GM10248 (cell line): ENCODE results near the gene LRP8.

Experiments
- CTCF ChIA-PET: fragments of 300-600 bp; sonication (Branson Sonifier 250); formaldehyde crosslinking; extraction: SDS; loops from one replicate; lab custom pipeline; 2021; ENCODE audit warnings: antibody characterized with exemption; lab: Yijun Ruan, JAX
- POLR2A ChIA-PET: fragments of 350-650 bp; sonication (Branson Sonifier 250); formaldehyde crosslinking; extraction: SDS; loops from one replicate; lab custom pipeline; 2020; ENCODE audit warnings: antibody characterized with exemption; lab: Yijun Ruan, JAX
- DNase-seq: peaks from one replicate; pipeline ENCODE4 v3.0.0; 2012; ENCODE audit errors: extremely low spot score
- TF ChIP-seq, protein P1 (sequence below): IDR thresholded peaks from 2 replicates; pipeline ENCODE4 v1.5.1; 2012; ENCODE audit warnings: mild to moderate bottlenecking, low read depth; ENCODE audit errors: extremely low read depth, missing control alignments, control extremely low read depth

Gene LRP8

DNA sequence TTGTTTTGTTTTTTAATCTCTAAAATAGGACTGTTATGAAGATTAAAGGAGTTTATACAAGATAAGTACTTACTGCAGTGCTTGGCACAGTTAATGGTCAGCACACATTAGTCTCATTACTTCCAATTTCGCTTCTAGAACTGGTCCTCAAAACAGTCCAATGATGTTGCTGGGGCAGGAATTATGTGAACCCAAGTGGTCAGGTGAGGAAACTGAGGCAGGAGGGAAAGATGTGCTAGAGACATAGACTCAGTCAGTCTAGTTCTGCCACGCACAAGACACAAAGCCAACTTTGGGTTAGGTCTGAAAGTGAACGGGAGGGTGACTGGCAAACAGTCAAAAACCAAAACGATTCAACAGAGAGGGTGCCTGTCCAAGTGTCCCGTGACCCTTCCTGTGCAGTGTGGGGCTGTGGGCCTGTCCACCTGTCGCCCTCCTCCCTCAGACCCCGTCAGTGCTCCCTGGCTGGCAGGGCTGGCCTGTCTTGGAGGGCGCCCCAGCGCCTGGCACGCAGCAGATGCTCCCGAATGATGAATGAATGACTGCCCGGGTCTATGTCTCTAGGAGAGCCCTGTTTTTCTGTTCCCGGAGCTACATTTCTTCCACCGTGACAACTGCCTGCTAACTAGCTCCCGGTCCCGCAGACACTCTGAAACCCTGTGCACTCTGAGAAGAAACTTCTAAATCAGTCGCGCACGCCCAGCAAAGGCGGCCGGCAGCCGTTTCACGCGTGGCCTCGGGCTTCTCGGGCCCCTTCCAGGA is 2.4 kb downstream of the LRP8 start:
- TF ChIP-seq, protein P1, sequence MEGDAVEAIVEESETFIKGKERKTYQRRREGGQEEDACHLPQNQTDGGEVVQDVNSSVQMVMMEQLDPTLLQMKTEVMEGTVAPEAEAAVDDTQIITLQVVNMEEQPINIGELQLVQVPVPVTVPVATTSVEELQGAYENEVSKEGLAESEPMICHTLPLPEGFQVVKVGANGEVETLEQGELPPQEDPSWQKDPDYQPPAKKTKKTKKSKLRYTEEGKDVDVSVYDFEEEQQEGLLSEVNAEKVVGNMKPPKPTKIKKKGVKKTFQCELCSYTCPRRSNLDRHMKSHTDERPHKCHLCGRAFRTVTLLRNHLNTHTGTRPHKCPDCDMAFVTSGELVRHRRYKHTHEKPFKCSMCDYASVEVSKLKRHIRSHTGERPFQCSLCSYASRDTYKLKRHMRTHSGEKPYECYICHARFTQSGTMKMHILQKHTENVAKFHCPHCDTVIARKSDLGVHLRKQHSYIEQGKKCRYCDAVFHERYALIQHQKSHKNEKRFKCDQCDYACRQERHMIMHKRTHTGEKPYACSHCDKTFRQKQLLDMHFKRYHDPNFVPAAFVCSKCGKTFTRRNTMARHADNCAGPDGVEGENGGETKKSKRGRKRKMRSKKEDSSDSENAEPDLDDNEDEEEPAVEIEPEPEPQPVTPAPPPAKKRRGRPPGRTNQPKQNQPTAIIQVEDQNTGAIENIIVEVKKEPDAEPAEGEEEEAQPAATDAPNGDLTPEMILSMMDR, result no peak
- no peak for DNase-seq
- ChIA-PET CTCF (interaction anchor here (0.9 to 1.8 kb wide), 6 partner anchors 10 to 43 kb away, joined by 3 to 5 read pairs (median 4); no protein-coding TSS in a partner anchor), POLR2A (interaction anchor here (1.0 kb wide), 1 partner anchor 8 kb away, joined by 4 read pairs; no protein-coding TSS in a partner anchor)

DNA sequence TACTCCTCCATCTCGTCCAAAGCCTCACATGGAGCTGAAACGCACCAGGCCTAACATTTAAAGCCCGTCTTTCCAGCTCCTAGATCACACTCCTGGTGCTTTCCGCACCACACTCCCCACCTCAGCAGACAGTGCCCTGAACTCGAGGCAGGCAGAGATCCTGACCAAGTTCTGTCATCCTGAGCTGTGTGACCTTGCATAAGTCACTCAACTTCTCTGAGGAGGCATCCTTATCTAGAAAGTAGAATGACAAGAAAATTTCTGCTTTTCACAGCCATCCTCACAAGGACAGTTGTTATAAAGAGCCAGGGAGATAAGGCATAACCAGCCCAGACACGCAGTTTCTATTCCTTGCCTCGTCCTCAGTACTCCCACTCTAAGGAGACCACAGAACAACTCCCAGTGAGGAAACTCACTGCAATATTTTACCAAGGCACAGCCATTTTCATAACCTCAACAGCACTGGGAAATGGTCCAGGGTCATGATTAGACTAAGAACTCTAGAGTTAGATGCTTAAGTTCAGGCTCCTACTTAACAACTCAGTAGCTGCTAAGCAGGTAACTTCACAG is 3.1 kb downstream of the LRP8 start:
- POLR2A ChIA-PET, result no interaction called here

DNA sequence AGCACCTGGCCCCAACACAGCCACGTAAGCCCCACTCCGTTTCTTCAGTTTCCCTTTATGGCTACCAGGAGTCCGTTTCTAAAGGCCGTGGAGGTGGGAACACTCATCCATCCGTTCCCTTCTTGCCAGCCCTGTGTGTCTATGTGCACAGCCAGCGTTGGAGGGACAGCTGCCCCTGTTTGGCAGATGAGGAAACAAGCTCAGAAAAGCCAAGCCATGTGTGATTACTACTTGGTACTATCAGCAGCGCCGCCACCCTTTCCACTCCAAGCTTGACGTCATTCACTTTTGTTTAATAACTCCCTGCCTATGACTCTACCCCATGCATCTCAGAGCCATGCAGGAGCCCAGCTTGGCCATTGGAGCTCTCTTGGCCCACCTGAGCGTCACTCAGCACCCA is 3.5 kb downstream of the LRP8 start:
- CTCF ChIA-PET, result interaction anchor here (0.7 to 1.8 kb wide), 4 partner anchors 21 to 46 kb away, joined by 3 to 5 read pairs (median 3); no protein-coding TSS in a partner anchor
- TF ChIP-seq, protein P1, result no peak
- DNase-seq, result no peak
- POLR2A ChIA-PET, result no interaction called here

More for the DNA sequence above, 3.1 kb downstream of the LRP8 start:
- no peak for DNase-seq
- TF ChIP-seq, protein P1, result no peak
- CTCF ChIA-PET, result interaction anchor here (0.7 to 1.8 kb wide), 5 partner anchors 20 to 46 kb away, joined by 3 to 5 read pairs (median 3); no protein-coding TSS in a partner anchor

DNA sequence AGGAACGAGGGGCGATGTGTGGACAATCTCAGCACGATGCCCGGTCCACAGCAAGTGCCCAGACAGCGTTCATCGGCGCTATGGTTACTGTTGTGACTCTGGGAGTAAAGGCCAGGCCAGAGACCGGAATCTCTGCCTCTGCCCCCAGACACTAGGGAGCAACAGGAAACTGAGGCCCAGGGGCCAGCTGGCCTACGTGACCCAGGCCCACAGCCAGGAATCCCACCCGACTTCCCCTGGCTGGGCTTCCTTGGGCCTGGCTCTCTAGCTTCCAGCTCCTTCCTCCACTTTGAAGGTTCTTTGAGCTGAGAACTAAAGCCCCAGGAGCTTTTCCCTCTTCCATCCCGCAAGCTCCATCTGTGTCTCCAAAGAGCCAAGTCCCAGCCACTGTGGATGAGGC is 4.6 kb downstream of the LRP8 start:
- TF ChIP-seq, protein P1, result no peak
- ChIA-PET CTCF (interaction anchor here (0.7 to 1.8 kb wide), 3 partner anchors 12 to 28 kb away, joined by 3 to 5 read pairs (median 3); no protein-coding TSS in a partner anchor), POLR2A (no interaction called here)
- DNase-seq, result no peak

DNA sequence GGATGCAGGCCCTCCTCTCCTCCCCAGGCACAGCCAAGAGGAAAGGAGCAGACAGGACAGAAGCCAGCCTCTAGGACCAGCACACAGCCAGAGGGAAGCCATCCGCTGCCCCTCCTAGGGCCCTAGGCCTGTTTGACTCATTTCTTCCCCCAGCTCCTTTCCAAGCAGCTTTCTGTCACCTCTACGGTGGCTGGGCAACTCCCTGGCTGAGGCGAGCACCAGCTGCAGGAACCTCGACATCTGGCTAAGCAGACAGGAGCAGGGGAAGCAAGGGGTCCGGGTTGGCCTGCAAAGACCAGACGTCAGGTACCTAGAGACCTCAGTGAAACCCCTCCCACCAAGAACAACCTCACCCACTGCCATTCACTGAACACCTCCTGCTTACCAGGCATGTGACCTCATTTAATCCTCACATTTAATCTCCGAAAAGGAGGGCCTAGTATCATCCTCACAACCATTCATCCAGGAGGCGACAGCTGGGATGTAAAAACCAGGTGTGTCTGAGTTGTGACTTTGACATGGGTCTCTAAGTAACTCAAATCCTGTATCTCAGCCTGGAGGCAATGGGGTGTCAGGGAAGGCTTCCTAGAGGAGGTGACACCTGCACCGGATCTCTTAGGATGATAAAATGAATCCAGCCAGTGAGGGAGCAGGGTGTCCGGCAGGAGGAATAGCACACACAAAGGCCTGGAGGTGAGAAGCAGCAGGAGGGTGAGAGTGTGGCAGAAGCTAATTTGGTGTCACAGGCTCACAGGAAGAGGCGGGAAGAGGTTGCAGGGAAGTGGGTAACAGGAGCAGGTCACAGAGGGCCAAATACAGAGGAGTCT is 5.9 kb downstream of the LRP8 start:
- TF ChIP-seq, protein P1, result no peak
- POLR2A ChIA-PET, result no interaction called here
- no peak for DNase-seq
- CTCF ChIA-PET, result no interaction called here

DNA sequence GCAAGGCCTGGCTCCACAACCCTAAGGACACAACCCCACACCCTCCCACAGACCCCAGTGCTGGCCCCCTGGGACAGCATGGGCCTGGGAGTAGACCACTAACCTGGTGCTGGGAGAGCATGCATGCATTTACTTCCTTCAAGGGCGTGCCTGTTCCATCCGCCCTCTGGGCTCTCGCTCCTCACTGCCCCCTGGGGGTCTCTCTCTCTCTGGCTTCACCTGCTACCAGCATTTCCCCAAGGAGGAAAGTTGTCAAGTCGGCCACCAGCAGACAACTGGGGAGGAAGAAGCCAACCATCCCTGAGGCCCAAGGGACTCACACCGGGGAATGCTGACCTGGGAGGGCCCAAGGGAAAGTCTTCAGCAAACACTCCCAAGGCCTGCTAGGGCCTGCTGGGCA is 6.5 kb downstream of the LRP8 start:
- DNase-seq, result no peak
- POLR2A ChIA-PET, result no interaction called here
- TF ChIP-seq, protein P1, result no peak
- CTCF ChIA-PET, result no interaction called here
